GM21737 (cell line): Measurements from ENCODE around the gene FILIP1L.

Source experiments
- ATAC-seq: cut with Tn5 transposase; IDR thresholded peaks from one replicate; pipeline ENCODE4 v1.9.1; 2021; ENCODE audit warnings: mild to moderate bottlenecking, moderate library complexity; ENCODE audit not compliant: unreplicated experiment

FILIP1L gene

GRCh38 chr3:99873269-99874102 is 240.8 kb downstream of the FILIP1L start:
- ATAC-seq = no peak

GRCh38 chr3:99872923-99873254 is 241.4 kb downstream of the FILIP1L start:
- ATAC-seq = peak; percentile 36

GRCh38 chr3:99871231-99872045 is 242.9 kb downstream of the FILIP1L start:
- ATAC-seq = no peak

- no peak for ATAC-seq
Measured at GRCh38 chr3:99870712-99871111, 243.6 kb downstream of the FILIP1L start.

- no peak for ATAC-seq
Measured at GRCh38 chr3:99869621-99870020, 244.7 kb downstream of the FILIP1L start.

- no peak for ATAC-seq
Measured at GRCh38 chr3:99868311-99868646, 246.0 kb downstream of the FILIP1L start.

GRCh38 chr3:99867594-99868310 is 246.5 kb downstream of the FILIP1L start:
- ATAC-seq = no peak

- no peak for ATAC-seq
Measured at GRCh38 chr3:99866261-99866761, 248.0 kb downstream of the FILIP1L start.

- ATAC-seq = no peak
Measured at GRCh38 chr3:99865321-99865720, 249.0 kb downstream of the FILIP1L start.

GRCh38 chr3:99864289-99864688 is 250.0 kb downstream of the FILIP1L start:
- ATAC-seq = no peak

- no peak for ATAC-seq
Measured at GRCh38 chr3:99863588-99863987, 250.7 kb downstream of the FILIP1L start.

GRCh38 chr3:99863002-99863401 is 251.3 kb downstream of the FILIP1L start:
- ATAC-seq = no peak

GRCh38 chr3:99862208-99862607 is 252.1 kb downstream of the FILIP1L start:
- ATAC-seq = no peak

- no peak for ATAC-seq
Measured at GRCh38 chr3:99861216-99861615, 253.1 kb downstream of the FILIP1L start.

GRCh38 chr3:99859825-99860224 is 254.5 kb downstream of the FILIP1L start:
- no peak for ATAC-seq

GRCh38 chr3:99858469-99858868 is 255.8 kb downstream of the FILIP1L start:
- ATAC-seq = no peak

- no peak for ATAC-seq
Measured at GRCh38 chr3:99857278-99857677, 257.0 kb downstream of the FILIP1L start.

GRCh38 chr3:99856437-99857220 is 257.7 kb downstream of the FILIP1L start:
- ATAC-seq = no peak

- ATAC-seq = no peak
Measured at GRCh38 chr3:99855900-99856299, 258.4 kb downstream of the FILIP1L start.

- no peak for ATAC-seq
Measured at GRCh38 chr3:99854756-99855298, 259.5 kb downstream of the FILIP1L start.
